ENCODE data around the gene CELSR3.
A peak's percentile ranks its signal among the peaks of the same experiment; 100 is the strongest.

The CELSR3 gene

GRCh38 chr3:48631516-48632448 lies 30.9 kb downstream of the CELSR3 start:
- no peak for DNase-seq (ENCODE audit: low spot score)

DNA sequence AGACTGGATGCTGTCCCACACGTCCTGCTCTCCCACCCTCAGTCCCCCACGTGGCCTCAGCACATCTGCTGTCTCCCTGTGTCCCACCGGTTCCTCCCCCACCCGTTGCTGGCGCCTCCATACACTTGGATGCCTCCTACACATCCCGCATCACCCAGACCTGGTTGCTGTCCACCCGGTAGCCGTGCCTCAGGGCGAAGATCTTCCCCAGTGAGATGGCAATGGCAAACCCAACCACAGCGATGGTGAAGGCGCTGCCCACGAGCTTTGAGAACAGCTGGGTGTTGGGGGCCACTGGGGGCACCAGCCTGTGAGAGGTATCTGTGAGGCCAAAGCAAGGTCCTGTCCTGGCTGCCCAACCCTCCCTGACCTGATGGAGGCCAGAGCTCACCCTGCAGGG lies 31.9 kb downstream of the CELSR3 start:
- no peak for DNase-seq (ENCODE audit: low spot score)

DNA sequence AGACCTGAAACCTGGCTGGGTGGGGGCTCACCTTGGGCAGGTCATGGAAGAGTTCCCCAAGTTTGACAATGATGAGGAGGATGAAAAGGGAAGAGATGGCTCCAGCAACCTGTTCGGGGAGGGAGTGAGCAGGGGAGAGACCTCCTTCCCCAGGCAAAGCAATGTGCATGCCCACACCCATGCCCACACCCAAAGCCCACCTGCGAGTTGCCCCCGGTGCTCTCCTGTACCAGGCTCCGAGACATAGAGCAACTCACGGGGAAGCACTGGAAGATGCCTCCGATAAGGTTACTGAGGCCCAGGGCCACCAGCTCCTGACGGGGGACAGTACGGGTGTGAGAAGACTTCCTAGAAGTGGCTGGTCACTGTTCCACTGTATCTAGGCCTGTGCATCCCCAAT lies 32.3 kb downstream of the CELSR3 start:
- no peak for DNase-seq (ENCODE audit: low spot score)

GRCh38 chr3:48629894-48630293 lies 32.8 kb downstream of the CELSR3 start:
- DNase-seq (ENCODE audit: low spot score) = no peak

DNA sequence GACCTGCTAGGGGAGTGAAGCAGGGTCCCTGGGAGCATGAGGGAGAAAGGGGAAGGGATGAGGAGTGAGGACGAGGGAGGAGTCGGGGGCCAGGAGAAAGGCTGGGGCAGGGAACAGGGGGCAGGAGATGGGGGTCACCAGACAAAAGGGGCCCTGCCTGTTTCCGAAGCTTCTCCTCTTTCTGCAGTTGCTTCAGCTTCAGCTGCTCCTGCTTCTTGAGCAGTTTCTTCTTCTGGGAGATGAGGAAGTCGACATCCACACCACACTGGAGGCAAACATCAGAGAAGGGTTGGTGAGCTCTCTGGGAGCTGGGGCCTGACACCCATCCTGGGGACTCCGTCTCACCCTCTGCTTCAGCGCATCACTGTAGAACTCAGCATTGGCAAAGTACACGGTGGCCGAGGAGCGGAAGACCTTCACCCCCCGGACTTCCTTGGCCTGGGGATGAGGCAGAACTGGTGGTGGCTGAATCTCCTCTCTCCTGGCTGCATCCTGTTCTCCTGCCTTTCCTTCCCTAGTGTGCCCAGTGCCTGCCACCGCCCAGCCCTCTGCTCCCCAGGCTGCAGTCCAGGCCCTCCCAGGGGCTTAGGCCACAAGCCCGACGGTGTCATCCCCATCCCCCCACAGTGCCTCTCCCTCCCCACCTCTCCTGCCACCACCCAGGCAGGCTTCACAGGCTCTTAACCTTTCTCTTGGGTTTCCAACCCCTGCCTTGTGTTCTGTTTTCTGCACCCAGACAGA lies 34.2 kb downstream of the CELSR3 start:
- no peak for DNase-seq (ENCODE audit: low spot score)

DNA sequence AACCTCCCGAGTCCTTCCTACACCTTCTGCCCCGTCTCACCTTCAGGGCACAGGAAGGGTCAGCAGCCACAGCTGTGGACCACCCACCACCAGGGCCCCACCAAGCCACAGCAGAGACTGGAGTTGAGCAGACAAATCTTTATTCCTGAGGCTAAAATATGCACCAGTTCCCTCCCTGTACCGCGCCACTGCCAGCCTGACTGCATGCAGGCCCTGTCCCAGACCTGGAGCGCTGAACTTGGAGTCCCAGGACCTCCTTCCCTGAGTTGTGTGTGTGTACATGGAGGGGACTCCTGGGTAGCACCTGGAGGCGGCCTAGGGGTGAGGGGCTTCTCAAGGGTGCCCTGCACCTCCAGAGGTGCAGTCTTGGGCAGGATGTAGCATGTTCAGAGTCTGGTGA lies 37.1 kb downstream of the CELSR3 start:
- no peak for DNase-seq (ENCODE audit: low spot score)

GRCh38 chr3:48624767-48625166 lies 37.9 kb downstream of the CELSR3 start:
- DNase-seq (ENCODE audit: low spot score) = no peak

DNA sequence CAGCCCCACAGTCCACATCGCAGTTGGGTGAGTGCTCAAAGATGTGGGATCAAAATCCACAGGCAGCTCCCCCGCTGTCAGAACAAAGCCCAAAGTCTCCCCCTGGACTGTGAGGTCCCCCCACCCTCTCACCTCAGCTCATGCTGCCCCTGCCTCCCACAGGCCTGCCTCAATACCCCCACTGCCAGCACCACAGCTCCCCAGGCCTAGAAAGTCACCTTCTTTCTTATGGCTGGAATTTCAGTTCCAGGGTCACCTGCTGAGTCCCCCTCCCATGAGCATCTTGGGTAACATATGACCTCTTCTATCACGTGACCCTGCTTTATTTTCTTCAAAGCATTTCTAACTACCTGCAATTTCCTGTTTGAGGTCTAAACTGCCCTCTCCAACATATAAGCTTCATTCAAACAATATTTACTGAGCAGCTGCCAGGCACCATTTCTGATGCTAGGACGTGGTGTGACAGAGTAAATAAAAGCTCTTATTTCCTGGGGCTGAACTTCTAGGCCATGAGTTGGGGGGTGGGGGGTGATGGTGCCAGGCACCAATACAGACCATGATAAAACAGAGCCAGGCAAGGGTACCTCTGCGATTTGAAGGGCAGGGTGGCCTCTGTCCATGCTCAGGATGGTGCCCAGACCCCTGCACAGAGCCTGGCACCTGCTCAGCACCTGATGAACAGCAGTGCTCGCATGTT lies 38.7 kb downstream of the CELSR3 start:
- no peak for DNase-seq (ENCODE audit: low spot score)

DNA sequence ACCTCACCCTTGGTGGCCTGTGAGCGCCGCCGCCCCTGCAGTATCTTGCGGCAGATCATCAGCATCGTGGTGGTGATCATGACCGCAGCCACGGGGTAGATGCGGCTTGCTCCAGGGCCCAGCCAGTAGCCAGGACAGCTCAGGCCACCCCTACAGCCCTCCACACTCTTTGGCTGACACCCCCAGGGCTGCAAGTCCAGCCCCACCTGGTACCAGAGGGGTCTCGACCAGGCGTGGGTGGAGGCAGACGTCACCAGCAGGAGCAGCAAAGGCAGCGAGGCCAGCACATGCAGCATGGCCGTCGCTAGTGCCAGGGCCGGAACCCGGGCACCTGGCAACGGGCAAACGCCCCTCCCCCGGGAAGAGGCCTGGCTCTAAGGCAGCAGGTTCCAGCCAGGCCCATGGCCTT lies 41.2 kb downstream of the CELSR3 start, which contains the start of gene TMEM89:
Gene TMEM89 (minus strand): TSS at position 309 of the 409 bp plus-strand sequence. CDS start 13 bp downstream, at position 296.
- DNase-seq (ENCODE audit: low spot score) = no peak

DNA sequence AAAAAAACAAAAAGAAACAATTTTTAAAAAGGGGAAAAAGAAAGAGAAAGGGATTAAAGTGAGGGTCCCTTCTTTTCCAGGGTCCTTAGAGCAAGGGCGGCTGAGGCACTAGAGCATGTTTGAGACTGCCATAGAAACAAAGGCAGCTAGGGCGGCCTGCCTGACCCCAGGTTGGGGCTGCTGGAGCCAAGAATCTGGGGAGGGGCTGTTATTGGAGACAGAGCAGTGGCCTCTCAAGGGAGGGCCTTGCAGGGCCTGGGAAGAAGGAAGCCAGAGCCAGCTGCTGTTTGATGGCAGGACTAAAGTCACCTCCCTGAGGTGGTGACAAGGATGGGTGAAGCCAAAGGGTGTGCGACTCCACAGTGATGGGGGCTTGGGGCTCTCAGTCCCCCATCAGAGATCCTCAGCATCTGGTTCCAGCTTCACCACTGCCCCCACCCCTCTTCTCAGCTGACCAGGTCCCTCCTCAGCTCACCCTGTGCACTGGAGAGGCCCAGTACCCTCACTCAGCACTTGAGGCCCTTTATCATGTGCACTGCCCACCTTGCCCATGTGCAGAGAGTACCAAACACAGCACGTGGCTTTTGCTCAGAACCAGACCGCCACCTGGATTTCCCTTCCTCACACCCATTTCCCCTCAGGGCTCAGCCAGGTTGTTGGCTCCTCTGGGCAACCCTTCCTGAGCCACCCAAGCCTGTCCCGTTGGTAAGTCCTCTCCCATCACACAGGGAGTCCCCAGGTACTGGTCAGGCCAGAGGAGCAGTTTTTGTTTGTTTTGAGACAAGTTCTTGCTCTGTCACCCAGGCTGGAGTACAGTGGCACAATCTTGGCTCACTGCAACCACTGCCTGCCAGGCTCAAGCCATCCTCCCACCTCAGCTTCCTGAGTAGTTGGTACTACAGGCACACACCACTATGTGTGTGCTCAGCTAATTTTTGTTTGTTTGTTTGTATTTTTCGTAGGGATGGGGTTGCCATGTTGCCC lies 42.9 kb downstream of the CELSR3 start:
- DNase-seq (ENCODE audit: low spot score) = no peak

GRCh38 chr3:48617559-48617958 lies 45.1 kb downstream of the CELSR3 start:
- DNase-seq (ENCODE audit: low spot score) = no peak

- DNase-seq (ENCODE audit: low spot score) = peak; percentile 76
Measured at GRCh38 chr3:48614044-48614443, 48.6 kb downstream of the CELSR3 start.

- DNase-seq (ENCODE audit: low spot score) = no peak
Measured at GRCh38 chr3:48612309-48612708, 50.4 kb downstream of the CELSR3 start.

DNA sequence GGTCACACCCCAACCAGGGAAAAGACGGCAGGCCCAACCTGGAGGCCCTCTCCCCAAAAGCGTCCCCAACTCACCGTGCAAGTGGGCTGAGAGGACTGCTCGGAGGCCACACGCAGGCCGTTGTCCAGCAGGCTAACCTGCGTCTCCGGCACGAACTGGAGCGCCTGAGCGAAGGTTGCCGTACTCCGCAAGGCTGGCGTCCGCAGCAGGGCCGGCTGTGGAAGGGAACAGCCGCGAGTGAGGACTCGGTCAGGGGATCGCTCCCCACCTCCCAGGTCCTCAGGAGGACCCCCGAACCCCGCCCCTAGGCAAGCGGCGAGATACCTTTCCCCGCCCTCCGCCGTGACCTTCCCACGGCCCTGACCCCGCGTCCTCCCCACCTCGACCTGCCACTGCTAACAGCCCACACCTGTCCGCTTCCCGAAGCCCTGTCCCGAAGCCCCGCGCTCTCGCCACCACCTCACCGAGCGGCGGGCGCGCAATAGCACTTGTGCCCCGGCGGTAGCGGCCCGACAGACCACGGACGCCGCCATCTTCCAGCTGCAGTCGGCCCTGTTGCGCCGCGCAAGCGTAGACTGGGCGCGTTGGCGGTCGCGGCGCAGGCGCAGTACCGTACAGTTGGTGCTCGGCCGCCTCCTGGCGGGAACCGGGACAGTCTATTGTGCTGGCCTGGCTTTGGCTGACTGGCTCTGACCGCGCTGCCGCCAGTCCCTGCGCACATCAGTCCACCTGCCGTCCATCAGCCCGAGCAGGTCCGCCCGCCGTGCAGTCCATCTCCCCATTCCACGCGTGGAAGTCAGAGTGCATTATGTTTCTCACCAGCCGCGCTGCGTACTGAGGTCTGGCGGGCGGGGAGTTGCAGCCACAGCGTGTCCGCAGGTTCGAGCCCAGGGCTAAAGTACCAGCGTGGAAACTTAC lies 53.3 kb downstream of the CELSR3 start, which contains the start of gene UQCRC1:
Gene UQCRC1 (minus strand): TSS at position 559 of the 918 bp plus-strand sequence. CDS start 26 bp downstream, at position 533.
- peak; percentile 99 for DNase-seq (ENCODE audit: low spot score)

- DNase-seq (ENCODE audit: low spot score) = no peak
Measured at GRCh38 chr3:48607519-48607918, 55.2 kb downstream of the CELSR3 start.

- no peak for DNase-seq (ENCODE audit: low spot score)
Measured at GRCh38 chr3:48601622-48601994, 61.1 kb downstream of the CELSR3 start.

DNA sequence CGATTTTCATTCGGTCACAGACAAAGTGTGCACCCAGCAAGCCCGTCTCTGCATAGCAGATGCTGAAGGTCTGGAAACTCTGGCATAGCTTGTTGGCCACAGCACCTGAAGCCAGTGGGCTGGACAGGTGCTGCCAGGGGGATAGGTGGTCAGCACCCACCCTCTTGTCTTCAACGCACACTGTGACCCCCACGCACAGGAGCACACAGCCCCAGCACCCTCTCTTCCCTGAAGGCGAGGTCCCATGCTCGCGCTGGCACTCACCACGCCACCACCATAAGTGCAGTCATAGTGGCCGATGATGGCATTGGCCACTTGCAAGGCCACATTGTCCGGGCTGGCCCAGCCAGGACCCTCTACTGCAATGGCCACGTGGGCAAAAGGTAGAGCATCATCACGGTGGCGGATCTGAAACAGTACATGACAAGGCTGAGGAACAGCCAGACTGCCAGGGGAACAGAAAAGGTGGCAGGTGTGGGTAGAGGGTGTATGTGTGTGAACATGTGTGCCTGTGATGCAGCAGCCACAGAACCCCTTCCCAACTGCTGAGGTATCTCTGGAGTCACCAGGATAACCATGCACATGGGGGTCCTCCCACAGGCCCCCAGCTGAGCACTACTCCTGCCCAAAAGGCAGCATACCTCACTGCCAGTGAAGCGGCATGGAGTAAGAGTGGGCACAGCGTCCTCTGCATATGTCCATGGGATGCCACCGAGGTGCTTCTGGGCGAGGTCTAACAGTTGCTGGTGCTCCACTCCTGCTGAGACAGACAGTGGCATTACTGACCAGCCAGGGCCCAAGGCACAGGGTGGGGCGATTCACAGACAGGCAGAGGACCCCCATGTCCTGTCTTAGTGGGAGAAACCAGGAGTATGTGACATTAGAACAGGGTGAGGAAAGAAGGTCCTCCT lies 61.7 kb downstream of the CELSR3 start:
- DNase-seq (ENCODE audit: low spot score) = no peak

- DNase-seq (ENCODE audit: low spot score) = no peak
Measured at GRCh38 chr3:48599509-48600285, 63.0 kb downstream of the CELSR3 start.

Data from AG20443 (cell line).